Activated CD4-positive, alpha-beta memory T cell treated with anti-CD3 and anti-CD28 coated beads, Interleukin-2, amount 10 ng/mL, durations not matched to agents 7 days and 5 days (primary cell): ENCODE data around the gene TICAM1. TPM values are rescaled to one million over a fixed set of nuclear protein-coding genes. Genes with fewer than 3 reads are reported as not detected.

Experiments used
- CTCF ChIA-PET: fragments of 350-600 bp; sonication (Branson Sonifier 250); formaldehyde crosslinking; loops from one replicate; lab custom pipeline; 2021; ENCODE audit warnings: antibody characterized with exemption, inconsistent platforms; lab: Charles Lee
- POLR2A ChIA-PET: fragments of 350-600 bp; sonication (Branson Sonifier 250); formaldehyde crosslinking; loops from one replicate; lab custom pipeline; 2021; ENCODE audit warnings: antibody characterized with exemption; lab: Charles Lee
- DNase-seq: peaks from one replicate; pipeline ENCODE4 v3.0.0-alpha.2; 2020
- H3K27ac Mint-ChIP-seq: one replicate; pipeline ENCODE4 v1.8.0; 2021; ENCODE audit warnings: mild to moderate bottlenecking, mixed read lengths
- H3K27me3 Mint-ChIP-seq: one replicate; pipeline ENCODE4 v1.8.0; 2021; ENCODE audit warnings: mixed read lengths
- H3K36me3 Mint-ChIP-seq: one replicate; pipeline ENCODE4 v1.8.0; 2021; ENCODE audit warnings: low read depth, mixed read lengths
- H3K4me1 Mint-ChIP-seq: one replicate; pipeline ENCODE4 v1.8.0; 2021; ENCODE audit warnings: mixed read lengths
- H3K4me3 Mint-ChIP-seq: one replicate; pipeline ENCODE4 v1.8.0; 2021; ENCODE audit warnings: mild to moderate bottlenecking, mixed read lengths
- H3K9me3 Mint-ChIP-seq: one replicate; pipeline ENCODE4 v1.8.0; 2021; ENCODE audit warnings: mixed read lengths
- total RNA-seq, 2 experiments: library from RNA; stranded (reverse); gene quantifications; one replicate each; pipeline ENCODE4 v1.2.3, GENCODE V29; 2021

TICAM1 gene
- total RNA-seq, 2 experiments from 2014 or later = 25.9 to 26.0 TPM

- no peak overlapping the region for H3K27ac Mint-ChIP-seq
- H3K9me3 Mint-ChIP-seq = no peaks in the 10 kb centered on the region
- no peak for DNase-seq
- no peaks in the 10 kb centered on the region for H3K4me1 Mint-ChIP-seq
- ChIA-PET CTCF (interaction anchor here (1.2 kb wide), 1 partner anchor 44 kb away, joined by 3 read pairs; no protein-coding TSS in a partner anchor), POLR2A (no interaction called here)
- peaks cover 5% of the 10 kb centered on the region for H3K27me3 Mint-ChIP-seq
- H3K36me3 Mint-ChIP-seq = no peaks in the 10 kb centered on the region
- no peak overlapping the region for H3K4me3 Mint-ChIP-seq
These were observed 54.9 kb downstream of the TICAM1 start for GRCh38 chr19:4776436-4777211.

- CTCF ChIA-PET = no interaction called here
These were observed 55.8 kb downstream of the TICAM1 start for GRCh38 chr19:4775627-4776152.

GRCh38 chr19:4774136-4774535 lies 57.4 kb downstream of the TICAM1 start:
- no peaks in the 10 kb centered on the region for H3K4me1 Mint-ChIP-seq
- peaks cover 3% of the 10 kb centered on the region for H3K27me3 Mint-ChIP-seq
- H3K4me3 Mint-ChIP-seq = no peak overlapping the region
- no peak overlapping the region for H3K27ac Mint-ChIP-seq
- DNase-seq = no peak
- POLR2A ChIA-PET = no interaction called here
- no peaks in the 10 kb centered on the region for H3K36me3 Mint-ChIP-seq
- CTCF ChIA-PET = interaction anchor here (1.9 kb wide), 1 partner anchor 17 kb away, joined by 5 read pairs; the partner anchor contains the start of gene FEM1A
- no peaks in the 10 kb centered on the region for H3K9me3 Mint-ChIP-seq

More at GRCh38 chr19:4775627-4776152, 55.8 kb downstream of the TICAM1 start:
- POLR2A ChIA-PET = no interaction called here
- Mint-ChIP-seq H3K4me3 (no peak overlapping the region), H3K4me1 (no peaks in the 10 kb centered on the region), H3K27ac (no peak overlapping the region), H3K9me3 (no peaks in the 10 kb centered on the region), H3K36me3 (no peaks in the 10 kb centered on the region), H3K27me3 (peaks cover 3% of the 10 kb centered on the region)
- DNase-seq = no peak

- no peaks in the 10 kb centered on the region for H3K36me3 Mint-ChIP-seq
- ChIA-PET POLR2A (no interaction called here), CTCF (interaction anchor here (1.9 kb wide), 1 partner anchor 18 kb away, joined by 5 read pairs; the partner anchor contains the start of gene FEM1A)
- H3K4me1 Mint-ChIP-seq = no peaks in the 10 kb centered on the region
- H3K9me3 Mint-ChIP-seq = no peaks in the 10 kb centered on the region
- DNase-seq = no peak
- H3K4me3 Mint-ChIP-seq = no peak overlapping the region
- H3K27ac Mint-ChIP-seq = no peak overlapping the region
- peaks cover 3% of the 10 kb centered on the region for H3K27me3 Mint-ChIP-seq
These were observed 58.4 kb downstream of the TICAM1 start for GRCh38 chr19:4773047-4773640.

- no peaks in the 10 kb centered on the region for H3K9me3 Mint-ChIP-seq
- DNase-seq = no peak
- ChIA-PET CTCF (no interaction called here), POLR2A (no interaction called here)
- no peaks in the 10 kb centered on the region for H3K36me3 Mint-ChIP-seq
- H3K27ac Mint-ChIP-seq = no peak overlapping the region
- no peak overlapping the region for H3K4me3 Mint-ChIP-seq
- H3K4me1 Mint-ChIP-seq = no peaks in the 10 kb centered on the region
- H3K27me3 Mint-ChIP-seq = peaks cover 4% of the 10 kb centered on the region
These were observed 58.9 kb downstream of the TICAM1 start for GRCh38 chr19:4772566-4772965.

- H3K27me3 Mint-ChIP-seq = peaks cover 8% of the 10 kb centered on the region
- ChIA-PET CTCF (interaction anchor here (1.1 to 1.6 kb wide), 2 partner anchors 19 to 22 kb away, joined by 3 to 5 read pairs; partner anchors contain the start of gene FEM1A), POLR2A (no interaction called here)
- no peaks in the 10 kb centered on the region for H3K36me3 Mint-ChIP-seq
- no peak overlapping the region for H3K27ac Mint-ChIP-seq
- H3K4me3 Mint-ChIP-seq = no peak overlapping the region
- H3K9me3 Mint-ChIP-seq = no peaks in the 10 kb centered on the region
- peak; percentile 80 for DNase-seq
- H3K4me1 Mint-ChIP-seq = no peaks in the 10 kb centered on the region
These were observed 62.4 kb downstream of the TICAM1 start for GRCh38 chr19:4768934-4769777.

Other genes with a start within 250 kb of the TICAM1 start
- 10 to 100 TPM; 18.4 to 18.6 TPM for gene TNFAIP8L1, start 192.2 kb downstream of the TICAM1 start, total RNA-seq
- 10 to 100 TPM; 67.1 to 68.7 TPM for gene MYDGF, start 161.4 kb downstream of the TICAM1 start, total RNA-seq
- 10 to 100 TPM; 67.6 to 78.3 TPM for gene DPP9, start 107.9 kb downstream of the TICAM1 start, total RNA-seq
- gene FEM1A, start 40.0 kb downstream of the TICAM1 start, total RNA-seq = 10 to 100 TPM; 10.2 to 10.3 TPM
- gene PLIN3, start 36.0 kb upstream of the TICAM1 start, total RNA-seq = 10 to 100 TPM; 36.3 to 40.5 TPM
- gene ARRDC5, start 71.2 kb upstream of the TICAM1 start, total RNA-seq = 1 to 10 TPM in 1 of 2 experiments, under 1 TPM in 1; 0.85 to 1.0 TPM
- 10 to 100 TPM; 86.5 to 88.3 TPM for gene UHRF1, start 77.8 kb upstream of the TICAM1 start, total RNA-seq
- 10 to 100 TPM; 46.3 to 50.9 TPM for gene KDM4B, start 137.4 kb upstream of the TICAM1 start, total RNA-seq